ENCODE measurements around the gene SPTLC1.
"Not testable (repeated sequence)": the region's sequence is repeated elsewhere in the genome, so short reads cannot be mapped to it uniquely, and the experiment has no call there.

GRCh38 chr9:92021785-92022541, 93.2 kb downstream of the SPTLC1 start:
- TF ChIP-seq POLR2A (IDR thresholded peaks at IDR 0.05; ENCODE audit: low read depth, low read length); POLR2AphosphoS5 (IDR thresholded peaks at IDR 0.05; ENCODE audit: low read depth, low read length); TAF1 (IDR thresholded peaks at IDR 0.05; ENCODE audit: borderline replicate concordance, low read depth, low read length): not testable (repeated sequence)
